ENCODE results near the gene NAP1L1.

The NAP1L1 gene

GRCh38 chr12:76091246-76091754 is 6.8 kb upstream of the NAP1L1 start:
- H3K27me3 ChIP-seq (ENCODE audit: insufficient read depth, low read depth, severe bottlenecking), result no peaks in the 10 kb centered on the region
- H3K36me3 ChIP-seq, result no peaks in the 10 kb centered on the region
- H3K9me3 ChIP-seq (ENCODE audit: severe bottlenecking), result no peaks in the 10 kb centered on the region
- no peak for DNase-seq
- no peak overlapping the region for H3K4me3 ChIP-seq (ENCODE audit: low read depth, low read length)
- TF ChIP-seq CTCF (IDR thresholded peaks at IDR 0.05; ENCODE audit: low read depth, low read length), result no peak
- H3K27ac ChIP-seq, result no peak overlapping the region

- Histone ChIP-seq H3K27ac (peak overlapping the region; percentile 98), H3K27me3 (ENCODE audit: insufficient read depth, low read depth, severe bottlenecking) (no peaks in the 10 kb centered on the region), H3K9me3 (ENCODE audit: severe bottlenecking) (no peaks in the 10 kb centered on the region), H3K4me3 (ENCODE audit: low read depth, low read length) (peak overlapping the region; percentile 99), H3K36me3 (peaks cover 27% of the 10 kb centered on the region)
- no peak for TF ChIP-seq CTCF (IDR thresholded peaks at IDR 0.05; ENCODE audit: low read depth, low read length)
- DNase-seq, result no peak
Measured at GRCh38 chr12:76085520-76085868, 1.0 kb upstream of the NAP1L1 start.

GRCh38 chr12:76084863-76085519 is 506 bp upstream of the NAP1L1 start:
- H3K27ac ChIP-seq, result peak overlapping the region; percentile 98
- DNase-seq, result no peak

GRCh38 chr12:76083246-76083903 is 1.1 kb downstream of the NAP1L1 start:
- no peaks in the 10 kb centered on the region for H3K9me3 ChIP-seq (ENCODE audit: severe bottlenecking)
- H3K36me3 ChIP-seq, result peaks cover 35% of the 10 kb centered on the region
- no peak for TF ChIP-seq CTCF (IDR thresholded peaks at IDR 0.05; ENCODE audit: low read depth, low read length)
- H3K27ac ChIP-seq, result peak overlapping the region; percentile 98
- DNase-seq, result no peak
- no peaks in the 10 kb centered on the region for H3K27me3 ChIP-seq (ENCODE audit: insufficient read depth, low read depth, severe bottlenecking)
- peak overlapping the region; percentile 99 for H3K4me3 ChIP-seq (ENCODE audit: low read depth, low read length)

More at GRCh38 chr12:76084863-76085519, 506 bp upstream of the NAP1L1 start:
- peak; percentile 46 for TF ChIP-seq CTCF (IDR thresholded peaks at IDR 0.05; ENCODE audit: low read depth, low read length)
- H3K4me3 ChIP-seq (ENCODE audit: low read depth, low read length), result peak overlapping the region; percentile 99
- no peaks in the 10 kb centered on the region for H3K27me3 ChIP-seq (ENCODE audit: insufficient read depth, low read depth, severe bottlenecking)
- peaks cover 32% of the 10 kb centered on the region for H3K36me3 ChIP-seq
- no peaks in the 10 kb centered on the region for H3K9me3 ChIP-seq (ENCODE audit: severe bottlenecking)

GRCh38 chr12:76081909-76082308 is 2.6 kb downstream of the NAP1L1 start:
- Histone ChIP-seq H3K4me3 (ENCODE audit: low read depth, low read length) (no peak overlapping the region), H3K27ac (no peak overlapping the region), H3K27me3 (ENCODE audit: insufficient read depth, low read depth, severe bottlenecking) (no peaks in the 10 kb centered on the region), H3K36me3 (peaks cover 42% of the 10 kb centered on the region), H3K9me3 (ENCODE audit: severe bottlenecking) (no peaks in the 10 kb centered on the region)
- DNase-seq, result no peak
- no peak for TF ChIP-seq CTCF (IDR thresholded peaks at IDR 0.05; ENCODE audit: low read depth, low read length)
